ENCODE measurements around the gene DNAJB2. TPM values are rescaled to one million over a fixed set of nuclear protein-coding genes. Genes with fewer than 3 reads are reported as not detected.

DNAJB2 gene
- total and polyA plus RNA-seq, 2 donors (not counting 3 experiments of a cell fraction or from before 2014, with no cell fraction given): 30.4 to 35.0 TPM

DNA sequence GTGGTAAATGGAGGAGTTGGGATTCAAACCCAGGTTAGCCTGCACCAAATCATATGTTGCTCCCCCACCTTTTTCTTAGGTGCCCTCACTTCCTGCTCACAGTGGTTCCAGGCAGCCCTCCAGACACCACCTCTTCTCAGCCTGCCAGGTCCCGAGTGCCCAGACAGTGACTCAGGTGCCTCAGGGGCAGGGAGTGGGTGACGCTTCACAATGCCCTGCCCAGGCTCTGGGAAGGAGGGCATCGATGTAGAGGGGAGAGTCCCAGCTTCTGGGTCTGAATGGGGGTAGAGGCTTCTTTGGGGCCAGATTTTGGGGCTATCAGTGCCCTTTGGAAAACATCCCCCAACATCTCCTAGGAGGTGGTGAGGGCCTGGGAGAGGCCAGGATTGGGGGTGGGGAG lies 5.2 kb upstream of the DNAJB2 start:
- H2AFZ ChIP-seq (ENCODE audit: low read depth, low read length): no peak overlapping the region
- H4K20me1 ChIP-seq (replicated peaks; ENCODE audit: control insufficient read depth, extremely low read depth, insufficient read depth, low read length): no peaks in the 10 kb centered on the region
- POLR2A ChIA-PET: no interaction called here
- TF ChIP-seq GATA2 (IDR thresholded peaks at IDR 0.05; ENCODE audit: insufficient read depth, insufficient read length, low read depth, low read length): no peak
- no peak for TF ChIP-seq POLR2A (IDR thresholded peaks at IDR 0.05; ENCODE audit: low read depth, low read length)
- TF ChIP-seq MYC (IDR thresholded peaks at IDR 0.05; ENCODE audit: low read depth, low read length): no peak
- TF ChIP-seq POLR2AphosphoS5 (IDR thresholded peaks at IDR 0.05; ENCODE audit: insufficient read depth, low read depth, low read length): no peak
- TF ChIP-seq, protein P1, sequence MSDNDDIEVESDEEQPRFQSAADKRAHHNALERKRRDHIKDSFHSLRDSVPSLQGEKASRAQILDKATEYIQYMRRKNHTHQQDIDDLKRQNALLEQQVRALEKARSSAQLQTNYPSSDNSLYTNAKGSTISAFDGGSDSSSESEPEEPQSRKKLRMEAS (IDR thresholded peaks at IDR 0.05; ENCODE audit: insufficient read depth, insufficient read length): no peak
- no peak for TF ChIP-seq FOS (IDR thresholded peaks at IDR 0.05; ENCODE audit: borderline replicate concordance, insufficient read depth, low read length)
- TF ChIP-seq JUN (IDR thresholded peaks at IDR 0.05; ENCODE audit: borderline replicate concordance, insufficient read depth, insufficient read length, low read depth): no peak
- TF ChIP-seq, protein P2, sequence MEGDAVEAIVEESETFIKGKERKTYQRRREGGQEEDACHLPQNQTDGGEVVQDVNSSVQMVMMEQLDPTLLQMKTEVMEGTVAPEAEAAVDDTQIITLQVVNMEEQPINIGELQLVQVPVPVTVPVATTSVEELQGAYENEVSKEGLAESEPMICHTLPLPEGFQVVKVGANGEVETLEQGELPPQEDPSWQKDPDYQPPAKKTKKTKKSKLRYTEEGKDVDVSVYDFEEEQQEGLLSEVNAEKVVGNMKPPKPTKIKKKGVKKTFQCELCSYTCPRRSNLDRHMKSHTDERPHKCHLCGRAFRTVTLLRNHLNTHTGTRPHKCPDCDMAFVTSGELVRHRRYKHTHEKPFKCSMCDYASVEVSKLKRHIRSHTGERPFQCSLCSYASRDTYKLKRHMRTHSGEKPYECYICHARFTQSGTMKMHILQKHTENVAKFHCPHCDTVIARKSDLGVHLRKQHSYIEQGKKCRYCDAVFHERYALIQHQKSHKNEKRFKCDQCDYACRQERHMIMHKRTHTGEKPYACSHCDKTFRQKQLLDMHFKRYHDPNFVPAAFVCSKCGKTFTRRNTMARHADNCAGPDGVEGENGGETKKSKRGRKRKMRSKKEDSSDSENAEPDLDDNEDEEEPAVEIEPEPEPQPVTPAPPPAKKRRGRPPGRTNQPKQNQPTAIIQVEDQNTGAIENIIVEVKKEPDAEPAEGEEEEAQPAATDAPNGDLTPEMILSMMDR (IDR thresholded peaks at IDR 0.05; ENCODE audit: extremely low read depth in 1 of 2, insufficient read depth in 1 of 2, low read depth in 1 of 2, low read length in 2 of 2): no peak
- TF ChIP-seq EZH2 (IDR thresholded peaks at IDR 0.05; ENCODE audit: borderline replicate concordance, low read depth, low read length, severe bottlenecking): no peak
- DNase-seq (ENCODE audit: low read depth, low spot score) (no peak), FAIRE-seq (no peak)
- no peaks in the 10 kb centered on the region for H3K79me2 ChIP-seq (ENCODE audit: control insufficient read depth, insufficient read depth, low read length)
- no peaks in the 10 kb centered on the region for H3K36me3 ChIP-seq (ENCODE audit: control insufficient read depth in 2 of 2, extremely low read depth in 1 of 2, insufficient read depth in 2 of 2, low read length in 2 of 2)
- CTCF ChIA-PET: interaction anchor here (0.7 to 1.3 kb wide), 6 partner anchors 11 to 119 kb away, joined by 3 to 13 read pairs (median 3); partner anchors contain the start of genes TUBA4A and TUBA4B
- H3K9me1 ChIP-seq (replicated peaks; ENCODE audit: control insufficient read depth, extremely low read depth, insufficient read depth, low read length): no peaks in the 10 kb centered on the region
- intact Hi-C loops (cut with micrococcal nuclease) (no loop called here), dilution Hi-C loops (cut with MboI; ENCODE audit: extremely low pct_ligation_motif_present, low sequenced_read_pairs) (no loop called here)
- H3K27me3 ChIP-seq (ENCODE audit: control insufficient read depth in 2 of 2, insufficient read depth in 2 of 2, low read length in 2 of 2): peaks cover 4 to 10% of the 10 kb centered on the region in 2 experiments
- H3K27ac ChIP-seq (ENCODE audit: insufficient read depth, low read depth, low read length): no peak overlapping the region
- BruUV-seq (replicated peaks): no TSS peak
- peaks cover 11% of the 10 kb centered on the region for H3K4me1 ChIP-seq (ENCODE audit: control insufficient read depth, extremely low read depth, insufficient read depth, low read length)
- H3K4me2 ChIP-seq (ENCODE audit: insufficient read depth, low read length): no peak overlapping the region
- H3K9ac ChIP-seq (replicated peaks; ENCODE audit: extremely low read depth, insufficient read depth, low read length): no peak overlapping the region
- no peaks in the 10 kb centered on the region for H3K9me3 ChIP-seq (replicated peaks; ENCODE audit: control insufficient read depth, insufficient read depth, low read length)
- H3K4me3 ChIP-seq (replicated peaks in 1 of 3; ENCODE audit: insufficient read depth in 1 of 3, low read depth in 1 of 3, low read length in 3 of 3): no peak overlapping the region

Measured in endothelial cell of umbilical vein (primary cell).